IPS-NIHi11 (cell line): ENCODE measurements around the gene TAGLN.
"Not testable (repeated sequence)": the region's sequence is repeated elsewhere in the genome, so short reads cannot be mapped to it uniquely, and the experiment has no call there.

Experiments used
- DNase-seq: peaks from one replicate; pipeline ENCODE4 v3.0.0; 2012; ENCODE audit warnings: mixed read lengths, low spot score

The TAGLN gene

DNA sequence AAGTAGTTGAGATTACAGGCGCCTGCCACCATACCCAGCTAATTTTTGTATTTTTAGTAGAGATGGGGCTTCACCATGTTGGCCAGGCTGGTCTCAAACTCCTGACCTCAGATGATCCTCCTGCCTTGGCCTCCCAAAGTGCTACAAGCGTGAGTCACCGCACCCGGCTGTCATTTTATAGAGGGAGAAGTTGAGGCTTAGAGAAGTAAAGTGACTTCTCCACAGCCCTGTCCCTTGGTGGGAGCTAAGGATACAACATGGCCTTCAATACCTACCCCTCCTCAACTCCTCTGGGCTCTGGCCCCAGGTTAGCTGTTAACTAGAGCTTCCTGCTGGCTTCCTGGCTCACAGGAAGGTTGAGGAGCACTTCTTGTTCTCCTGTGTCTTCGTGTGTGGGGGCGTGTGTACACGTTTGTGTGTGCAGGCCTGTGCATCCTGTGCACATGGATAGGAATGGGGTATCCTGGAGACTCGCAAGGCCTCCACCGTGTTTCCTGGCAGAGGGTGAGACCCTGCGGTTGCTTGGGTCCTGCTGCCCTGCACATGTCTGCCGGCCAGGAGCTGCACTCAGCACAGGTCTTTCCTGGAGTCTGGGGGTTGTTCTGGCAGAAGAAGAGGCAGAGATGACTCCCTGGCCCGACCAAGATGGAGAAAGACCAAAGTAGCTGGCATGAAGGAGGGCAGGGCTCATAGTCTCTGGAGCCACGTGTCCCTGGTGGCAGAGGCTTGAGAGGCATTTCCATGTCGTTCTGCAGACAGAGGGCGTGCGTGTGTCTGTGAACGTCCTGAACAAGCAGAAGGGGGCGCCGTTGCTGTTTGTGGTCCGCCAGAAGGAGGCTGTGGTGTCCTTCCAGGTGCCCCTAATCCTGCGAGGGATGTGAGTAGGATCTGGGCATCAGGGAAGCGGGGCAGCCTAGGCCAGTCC, 18.2 kb upstream of the TAGLN start:
- peak; percentile 88 for DNase-seq

DNA sequence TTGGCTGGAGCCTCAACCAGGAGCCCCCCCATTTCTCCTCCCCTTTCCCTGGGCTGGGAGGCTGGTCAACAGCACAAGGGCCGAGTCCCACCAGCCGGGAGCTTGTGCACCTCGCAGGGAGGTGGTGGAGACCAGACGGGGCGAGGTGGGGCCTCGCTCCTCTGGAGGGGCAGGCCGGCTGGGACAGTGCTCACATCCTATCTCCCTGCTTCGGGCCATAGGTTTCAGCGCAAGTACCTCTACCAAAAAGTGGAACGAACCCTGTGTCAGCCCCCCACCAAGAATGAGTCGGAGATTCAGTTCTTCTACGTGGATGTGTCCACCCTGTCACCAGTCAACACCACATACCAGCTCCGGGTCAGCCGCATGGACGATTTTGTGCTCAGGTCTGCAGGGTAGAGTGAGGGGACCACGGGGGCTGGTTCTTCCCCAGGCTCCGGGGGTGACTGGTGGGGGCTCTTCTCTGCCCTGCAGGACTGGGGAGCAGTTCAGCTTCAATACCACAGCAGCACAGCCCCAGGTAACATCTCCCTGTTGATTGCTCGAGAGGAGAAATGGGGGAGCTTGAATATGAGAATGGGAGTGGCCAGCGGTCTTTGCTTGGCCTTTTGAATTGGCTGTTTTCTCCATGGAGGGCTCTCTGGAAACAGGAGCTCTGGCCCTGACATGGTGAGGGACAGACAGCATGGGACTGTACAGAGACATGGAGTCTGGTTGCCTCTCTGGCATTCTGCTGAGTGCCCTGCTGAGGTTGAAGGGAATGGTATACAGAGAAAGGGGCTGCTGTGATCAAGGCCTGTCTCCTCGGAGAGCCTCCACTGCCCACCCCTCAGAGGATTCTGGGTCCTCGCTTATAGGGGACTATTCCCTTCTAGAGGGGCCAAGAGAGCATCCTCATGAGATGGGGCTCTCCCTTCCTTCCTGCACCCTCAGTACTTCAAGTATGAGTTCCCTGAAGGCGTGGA, 17.3 kb upstream of the TAGLN start:
- no peak for DNase-seq

DNA sequence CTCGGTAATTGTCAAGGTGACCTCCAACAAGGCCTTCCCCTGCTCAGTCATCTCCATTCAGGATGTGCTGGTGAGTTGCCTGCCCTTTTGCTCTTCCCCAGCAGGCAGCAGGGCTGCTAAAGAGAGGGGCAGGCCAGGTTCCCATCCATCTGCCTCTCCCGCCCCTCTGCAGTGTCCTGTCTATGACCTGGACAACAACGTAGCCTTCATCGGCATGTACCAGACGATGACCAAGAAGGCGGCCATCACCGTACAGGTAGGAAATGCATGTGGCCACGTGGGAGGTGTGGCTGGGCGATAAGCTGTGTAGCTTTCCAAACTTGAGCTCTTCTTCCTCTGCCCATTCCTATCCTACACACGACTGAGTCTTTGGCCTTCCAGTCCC, 16.6 kb upstream of the TAGLN start:
- no peak for DNase-seq

DNA sequence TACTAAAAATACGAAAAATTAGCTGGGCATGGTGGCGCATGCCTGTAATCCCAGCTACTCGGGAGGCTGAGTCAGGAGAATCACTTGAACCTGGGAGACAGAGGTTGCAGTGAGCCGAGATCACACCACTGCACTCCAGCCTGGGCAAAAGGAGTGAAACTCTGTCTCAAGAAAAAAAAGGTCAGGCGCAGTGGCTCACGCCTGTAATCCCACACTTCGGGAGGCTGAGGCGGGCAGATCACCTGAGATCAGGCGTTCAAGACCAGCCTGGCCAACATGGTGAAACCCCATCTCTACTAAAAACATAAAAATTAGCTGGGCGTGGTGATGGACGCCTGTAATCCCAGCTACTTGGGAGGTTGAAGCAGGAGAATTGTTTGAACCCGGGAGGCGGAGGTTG, 16.0 kb upstream of the TAGLN start:
- not testable (repeated sequence) for DNase-seq

DNA sequence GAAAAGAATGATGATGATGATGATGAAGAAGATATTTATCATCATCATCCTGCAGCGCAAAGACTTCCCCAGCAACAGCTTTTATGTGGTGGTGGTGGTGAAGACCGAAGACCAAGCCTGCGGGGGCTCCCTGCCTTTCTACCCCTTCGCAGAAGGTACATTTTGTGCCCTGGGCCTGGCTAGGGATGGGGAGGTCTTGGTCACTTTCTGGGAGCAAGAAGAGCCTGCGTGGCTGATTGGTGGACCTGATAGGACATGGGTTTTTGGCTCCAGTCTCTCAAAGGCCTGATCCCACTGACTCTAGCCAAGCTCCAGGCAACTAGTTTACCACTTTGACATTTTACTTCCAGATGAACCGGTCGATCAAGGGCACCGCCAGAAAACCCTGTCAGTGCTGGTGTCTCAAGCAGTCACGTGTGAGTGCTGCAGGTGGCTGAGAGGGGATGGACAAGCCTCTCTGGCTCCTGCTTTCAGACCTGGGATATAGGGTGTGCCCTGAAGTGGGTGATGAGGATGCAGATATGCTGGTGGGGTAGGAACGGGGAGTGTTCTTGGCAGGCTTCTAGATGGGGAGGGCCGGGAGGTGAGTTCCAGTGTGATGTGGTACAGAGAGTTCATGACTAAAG, 15.3 kb upstream of the TAGLN start:
- no peak for DNase-seq

DNA sequence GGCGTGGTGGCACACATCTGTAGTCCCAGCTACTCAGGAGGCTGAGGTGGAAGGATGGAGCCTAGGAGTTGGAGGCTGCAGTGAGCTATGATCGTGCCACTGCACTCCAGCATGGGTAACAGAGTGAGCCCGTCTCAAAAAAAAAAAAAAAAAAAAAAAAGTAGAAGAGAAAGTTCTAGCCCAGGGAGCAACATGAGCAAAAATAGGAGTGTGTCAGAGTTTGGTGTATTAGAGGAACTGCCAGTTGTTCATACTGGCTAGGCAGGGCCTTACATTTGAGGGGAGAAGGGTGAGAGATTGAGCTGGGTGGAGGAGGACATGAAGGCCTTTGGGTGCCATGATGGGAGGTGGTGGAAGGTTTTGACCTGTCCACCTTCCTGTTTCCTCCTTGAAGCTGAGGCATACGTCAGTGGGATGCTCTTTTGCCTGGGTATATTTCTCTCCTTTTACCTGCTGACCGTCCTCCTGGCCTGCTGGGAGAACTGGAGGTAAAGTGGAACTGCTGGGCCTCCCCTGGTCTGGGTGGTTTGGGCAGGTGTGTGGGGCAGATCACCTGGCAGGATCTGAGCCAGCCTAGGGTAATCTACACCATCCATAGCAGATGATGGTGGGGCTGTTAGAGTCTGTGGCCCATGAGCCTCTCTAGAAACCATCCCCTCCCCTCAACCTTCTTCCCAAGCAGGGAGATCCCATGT, 13.3 kb upstream of the TAGLN start:
- DNase-seq = no peak

DNA sequence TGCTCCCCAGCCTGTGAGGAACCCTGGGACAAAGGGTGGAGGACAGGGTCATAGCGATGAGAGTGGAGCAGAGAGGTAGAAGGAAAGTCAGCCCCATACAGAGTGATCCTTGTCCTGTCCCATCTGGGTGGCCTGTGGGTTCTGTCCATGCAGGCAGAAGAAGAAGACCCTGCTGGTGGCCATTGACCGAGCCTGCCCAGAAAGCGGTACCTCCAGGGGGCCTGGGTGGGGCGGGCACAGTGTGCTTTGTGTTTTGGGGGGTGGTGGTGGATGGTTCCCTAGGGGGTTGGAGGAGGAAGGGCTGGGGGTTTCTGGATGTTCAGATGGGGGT, 12.8 kb upstream of the TAGLN start:
- DNase-seq = no peak

DNA sequence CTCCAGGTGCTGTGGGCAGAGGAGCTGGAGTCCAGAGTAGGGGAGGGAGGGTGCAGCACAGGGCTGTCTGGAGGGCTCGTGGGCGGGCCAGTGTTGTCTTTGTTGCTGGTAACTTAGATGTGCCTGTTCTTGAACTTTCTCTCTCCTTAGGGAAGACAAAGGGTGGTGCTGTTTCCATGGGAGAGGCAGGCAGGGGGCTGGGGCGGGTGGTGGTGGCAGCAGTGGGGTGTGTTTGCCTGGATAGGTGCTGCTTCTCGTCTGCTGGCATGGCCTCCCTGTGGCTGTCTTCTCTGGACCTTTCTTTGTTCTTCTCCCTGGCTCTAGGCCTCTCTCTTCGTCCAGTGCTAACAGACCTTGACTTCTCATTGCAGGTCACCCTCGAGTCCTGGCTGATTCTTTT, 12.2 kb upstream of the TAGLN start:
- DNase-seq = no peak

DNA sequence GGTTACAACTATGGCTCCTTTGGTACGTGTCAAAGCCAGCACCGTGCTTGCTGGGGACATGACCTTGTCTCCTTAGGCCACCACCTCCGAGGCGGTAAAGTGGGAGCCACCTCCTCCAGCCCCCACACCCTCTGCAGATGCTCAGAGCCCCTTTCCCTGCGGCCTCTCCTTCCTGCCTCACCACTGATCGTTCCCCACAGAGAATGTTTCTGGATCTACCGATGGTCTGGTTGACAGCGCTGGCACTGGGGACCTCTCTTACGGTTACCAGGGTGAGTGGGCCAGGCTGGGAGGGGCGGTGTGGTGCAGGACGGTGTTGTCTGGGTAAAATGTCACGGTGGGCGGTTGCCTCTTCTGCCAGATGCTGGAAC, 11.8 kb upstream of the TAGLN start:
- DNase-seq = no peak

DNA sequence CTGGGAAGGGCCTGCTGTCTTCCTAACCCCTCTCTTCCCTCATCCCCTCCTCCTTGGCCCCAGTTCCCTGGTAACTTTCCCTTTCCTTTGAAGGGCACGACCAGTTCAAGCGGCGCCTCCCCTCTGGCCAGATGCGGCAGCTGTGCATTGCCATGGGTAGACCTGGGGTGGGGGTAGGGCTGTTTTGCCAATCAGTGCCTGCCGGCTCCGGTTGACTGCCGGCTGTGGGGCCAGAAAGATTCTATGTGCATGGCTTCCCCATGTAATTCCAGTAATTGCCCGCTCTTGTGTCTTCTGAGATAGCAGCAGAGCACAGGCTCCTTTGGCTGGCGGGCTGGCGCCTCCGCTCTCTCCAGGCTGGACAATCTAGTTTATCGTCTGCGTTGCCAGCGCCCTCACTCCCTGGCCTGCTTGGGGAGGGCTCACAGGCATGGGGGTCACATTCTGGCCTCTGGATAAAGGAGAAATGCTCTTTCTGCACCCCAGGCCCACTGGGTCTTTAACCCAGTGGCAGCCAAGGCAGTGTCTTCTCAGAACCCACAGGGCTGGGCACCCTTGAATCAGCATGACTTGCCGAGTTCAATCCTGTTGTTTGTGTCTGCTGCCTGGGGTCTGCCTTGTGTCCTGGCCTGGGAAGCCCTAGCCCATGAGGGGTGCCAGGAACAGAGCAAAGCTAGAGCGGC, 11.2 kb upstream of the TAGLN start:
- DNase-seq = no peak

DNA sequence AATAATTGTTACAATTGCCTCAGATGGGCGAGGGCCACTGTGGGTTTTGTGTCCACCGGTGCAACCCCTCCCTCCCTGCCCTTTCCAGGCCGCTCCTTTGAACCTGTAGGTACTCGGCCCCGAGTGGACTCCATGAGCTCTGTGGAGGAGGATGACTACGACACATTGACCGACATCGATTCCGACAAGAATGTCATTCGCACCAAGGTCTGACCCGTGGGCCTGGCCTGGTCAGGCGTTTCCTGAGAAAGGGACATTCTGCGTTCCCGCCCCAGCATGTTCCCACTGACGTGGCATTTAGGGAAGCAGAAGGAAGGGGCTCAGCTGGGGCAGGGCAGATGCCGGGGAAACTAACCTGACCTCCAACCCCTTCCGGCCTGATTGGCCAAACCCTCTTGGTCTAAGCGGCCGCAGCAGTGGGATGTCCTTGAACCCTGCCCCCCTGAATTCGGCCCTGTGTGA, 10.5 kb upstream of the TAGLN start:
- no peak for DNase-seq

DNA sequence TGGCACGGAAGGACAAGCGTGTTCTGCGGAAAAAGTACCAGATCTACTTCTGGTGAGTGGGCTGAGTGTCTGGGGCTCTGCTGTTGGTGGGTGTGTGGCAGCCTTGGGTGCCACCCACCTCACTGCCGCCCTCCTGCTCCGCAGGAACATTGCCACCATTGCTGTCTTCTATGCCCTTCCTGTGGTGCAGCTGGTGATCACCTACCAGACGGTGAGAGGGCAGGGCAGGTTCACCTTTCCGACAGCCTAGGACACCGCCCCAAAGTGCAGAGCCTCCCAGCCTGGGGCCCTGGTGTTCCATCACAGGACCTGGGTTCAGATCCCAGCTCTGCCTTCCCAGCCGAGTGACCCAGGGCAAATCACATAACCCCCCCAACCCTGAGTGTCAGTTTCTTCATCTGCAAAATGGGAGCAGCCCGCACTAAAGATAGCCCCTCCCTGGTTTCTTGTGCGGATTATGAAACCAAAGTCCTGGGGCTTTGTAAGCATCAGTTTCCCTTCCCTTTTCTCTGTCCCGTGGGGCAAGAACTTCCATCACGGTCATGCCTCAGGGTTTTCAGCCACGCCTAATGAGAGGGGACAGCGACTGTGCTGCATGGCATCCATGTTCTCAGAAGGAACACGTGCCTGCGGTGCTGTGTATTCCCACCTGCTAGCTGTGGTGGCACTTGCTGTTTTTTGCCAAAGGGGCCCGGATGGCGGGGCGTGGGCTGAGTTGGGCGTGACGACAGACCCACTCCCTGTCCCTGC, 9.8 kb upstream of the TAGLN start:
- DNase-seq = no peak

DNA sequence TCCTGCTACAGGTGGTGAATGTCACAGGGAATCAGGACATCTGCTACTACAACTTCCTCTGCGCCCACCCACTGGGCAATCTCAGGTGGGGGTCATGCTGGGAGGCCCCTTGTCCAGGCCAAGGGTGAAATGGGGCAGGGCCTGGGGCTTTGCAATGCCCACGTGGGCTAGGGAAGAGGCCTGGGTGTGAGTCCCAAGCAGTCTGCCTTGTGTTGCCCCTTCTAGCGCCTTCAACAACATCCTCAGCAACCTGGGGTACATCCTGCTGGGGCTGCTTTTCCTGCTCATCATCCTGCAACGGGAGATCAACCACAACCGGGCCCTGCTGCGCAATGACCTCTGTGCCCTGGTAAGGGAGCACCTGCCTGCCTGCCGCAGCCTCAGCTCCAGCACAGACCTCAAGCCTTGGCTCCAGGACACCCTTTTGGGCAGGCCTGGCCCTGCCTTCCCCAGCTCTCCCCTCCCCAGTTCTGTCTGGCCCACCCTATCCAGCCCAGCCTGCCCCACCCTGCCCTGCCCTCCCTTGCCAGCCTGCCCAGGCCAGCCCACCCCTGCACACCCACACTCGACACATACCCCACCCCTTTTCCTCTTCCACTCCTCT, 9.1 kb upstream of the TAGLN start:
- DNase-seq = no peak

DNA sequence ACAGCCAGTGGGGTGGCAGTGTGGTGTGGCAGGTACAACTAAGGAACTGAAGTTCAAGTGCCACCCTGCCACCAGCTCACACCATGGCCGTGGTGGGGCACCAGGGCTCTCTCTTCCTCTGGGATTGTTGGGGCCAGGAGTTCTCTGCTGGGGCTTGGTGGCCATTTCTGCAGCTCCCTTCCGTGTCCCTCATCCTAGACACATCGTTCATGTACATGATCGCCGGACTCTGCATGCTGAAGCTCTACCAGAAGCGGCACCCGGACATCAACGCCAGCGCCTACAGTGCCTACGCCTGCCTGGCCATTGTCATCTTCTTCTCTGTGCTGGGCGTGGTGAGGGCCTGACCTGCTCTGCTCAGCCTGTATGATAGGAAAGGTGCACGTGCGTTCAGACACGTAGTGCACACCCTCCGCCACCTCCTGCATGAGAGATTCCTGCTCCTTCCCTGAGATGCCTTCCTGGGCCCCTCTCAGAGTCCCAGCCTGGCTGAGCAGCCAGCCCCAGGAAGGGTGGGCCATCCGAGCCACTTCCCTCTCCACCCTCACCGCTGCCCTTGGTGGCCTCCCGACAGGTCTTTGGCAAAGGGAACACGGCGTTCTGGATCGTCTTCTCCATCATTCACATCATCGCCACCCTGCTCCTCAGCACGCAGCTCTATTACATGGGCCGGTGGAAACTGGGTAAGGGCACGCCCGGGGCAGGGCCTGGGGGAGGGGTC, 7.3 kb upstream of the TAGLN start:
- no peak for DNase-seq

DNA sequence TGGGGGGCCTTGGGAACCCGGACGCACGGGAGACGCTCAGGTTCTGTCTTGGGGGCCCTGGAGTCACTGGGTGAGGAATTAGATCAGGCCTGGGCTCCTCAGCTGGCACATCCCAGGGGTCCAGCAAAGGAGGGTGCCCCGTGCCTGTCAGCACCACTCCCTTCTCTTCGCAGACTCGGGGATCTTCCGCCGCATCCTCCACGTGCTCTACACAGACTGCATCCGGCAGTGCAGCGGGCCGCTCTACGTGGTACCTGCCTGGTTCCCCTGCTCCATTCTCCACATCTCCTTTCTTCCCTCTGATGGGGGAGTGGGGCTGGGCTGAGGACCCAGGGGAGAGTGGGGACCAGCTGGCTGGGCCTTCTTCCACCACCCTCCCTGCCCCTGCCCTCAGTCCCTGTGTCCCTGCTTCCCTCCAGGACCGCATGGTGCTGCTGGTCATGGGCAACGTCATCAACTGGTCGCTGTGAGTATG, 6.7 kb upstream of the TAGLN start:
- no peak for DNase-seq

DNA sequence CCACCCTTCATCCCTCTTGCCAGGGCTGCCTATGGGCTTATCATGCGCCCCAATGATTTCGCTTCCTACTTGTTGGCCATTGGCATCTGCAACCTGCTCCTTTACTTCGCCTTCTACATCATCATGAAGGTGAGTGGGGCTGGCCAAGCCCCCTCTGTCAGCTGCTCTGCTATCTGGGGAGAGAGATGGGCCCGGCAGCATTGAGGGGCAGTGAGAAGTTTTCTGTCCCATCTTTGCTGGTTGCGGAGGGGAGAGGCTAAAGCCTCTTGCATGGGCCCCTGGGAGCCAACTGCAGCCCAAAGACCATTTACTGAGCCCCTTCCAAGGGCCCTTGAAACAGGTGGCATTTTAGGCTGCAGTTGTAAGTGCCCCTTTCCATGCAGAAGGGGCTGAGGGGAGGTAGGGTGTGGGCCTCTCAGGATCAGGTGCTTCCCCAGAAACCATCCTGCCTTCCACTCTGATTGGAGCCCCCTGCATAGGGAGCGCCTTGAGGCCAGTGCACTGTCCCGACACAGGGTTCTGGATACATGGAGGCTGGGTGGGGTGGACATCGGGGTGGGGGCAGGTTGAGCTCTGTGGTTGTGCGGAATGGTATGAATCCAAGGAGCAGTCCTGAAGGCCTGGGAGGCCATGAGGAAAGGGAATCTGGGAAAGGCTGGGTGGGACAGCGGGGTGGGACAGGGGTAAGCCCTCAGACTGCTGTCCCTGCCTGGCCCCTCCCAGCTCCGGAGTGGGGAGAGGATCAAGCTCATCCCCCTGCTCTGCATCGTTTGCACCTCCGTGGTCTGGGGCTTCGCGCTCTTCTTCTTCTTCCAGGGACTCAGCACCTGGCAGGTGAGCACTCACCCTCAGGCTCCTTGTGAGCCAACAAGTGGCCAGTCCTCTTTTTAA, 5.8 kb upstream of the TAGLN start:
- DNase-seq = no peak

DNA sequence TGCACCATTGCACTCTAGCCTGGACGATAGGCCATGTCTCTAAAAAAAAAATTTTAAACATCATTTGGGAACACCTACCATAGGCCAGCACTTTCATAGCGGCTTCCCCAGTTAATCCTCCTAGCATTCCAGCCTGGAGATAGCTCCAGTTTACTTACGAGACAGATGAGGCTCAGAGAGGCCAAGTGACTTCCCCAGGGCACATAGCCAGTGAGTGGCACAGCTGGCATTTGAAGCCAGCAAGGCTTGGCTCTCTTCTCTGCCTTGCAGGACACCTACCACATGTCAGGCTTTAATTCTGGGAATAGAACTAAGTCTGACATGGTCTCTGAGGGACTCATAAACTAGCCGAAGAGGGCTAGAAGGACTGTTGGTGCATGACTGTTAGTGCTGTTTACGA, 4.9 kb upstream of the TAGLN start:
- DNase-seq = no peak

DNA sequence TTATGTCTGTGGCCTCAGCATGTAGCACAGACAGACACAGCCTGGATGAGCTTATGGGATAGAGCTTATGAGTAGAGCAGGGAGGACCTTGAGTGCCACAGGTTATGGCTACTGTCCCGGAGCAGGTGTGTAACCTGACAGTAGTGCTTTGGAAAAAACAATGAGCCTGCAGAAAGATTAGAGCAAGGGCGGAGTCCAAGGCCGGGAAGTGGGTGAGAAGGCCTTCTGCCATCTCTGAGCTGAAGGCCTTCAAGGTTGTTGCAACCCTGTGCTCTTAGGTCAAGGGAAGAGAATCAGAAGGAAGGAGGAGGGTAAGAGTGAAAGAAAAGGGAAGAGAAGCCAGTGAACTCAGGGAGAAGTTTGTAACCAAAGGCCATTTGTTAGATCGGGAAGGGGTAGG, 3.9 kb upstream of the TAGLN start:
- no peak for DNase-seq
